Ishikawa (cell line): ENCODE data around the gene NTRK3.

Experiments
- CEBPB ChIP-seq: IDR thresholded peaks from 2 replicates; pipeline ENCODE4 v1.6.1; 2012
- EP300 ChIP-seq: IDR thresholded peaks from 2 replicates; pipeline ENCODE4 v1.6.1; 2012; ENCODE audit warnings: borderline replicate concordance
- FOXM1 ChIP-seq: IDR thresholded peaks from 2 replicates; pipeline ENCODE4 v1.6.1; 2012; ENCODE audit warnings: low read depth, borderline replicate concordance
- MAX ChIP-seq: IDR thresholded peaks from 2 replicates; pipeline ENCODE4 v1.6.1; 2012
- NFIC ChIP-seq: IDR thresholded peaks from 2 replicates; pipeline ENCODE4 v1.6.1; 2012
- RAD21 ChIP-seq: IDR thresholded peaks from 2 replicates; pipeline ENCODE4 v1.6.1; 2012; ENCODE audit warnings: low read depth
- REST ChIP-seq: IDR thresholded peaks from 2 replicates; pipeline ENCODE4 v1.6.1; 2012; ENCODE audit warnings: low read depth, mild to moderate bottlenecking
- TAF1 ChIP-seq: IDR thresholded peaks from 2 replicates; pipeline ENCODE4 v1.6.1; 2012; ENCODE audit warnings: low read depth, mild to moderate bottlenecking
- TCF12 ChIP-seq: IDR thresholded peaks from 2 replicates; pipeline ENCODE4 v1.6.1; 2012; ENCODE audit warnings: low read depth
- USF1 ChIP-seq: IDR thresholded peaks from 2 replicates; pipeline ENCODE4 v1.6.1; 2012
- YY1 ChIP-seq: IDR thresholded peaks from 2 replicates; pipeline ENCODE4 v1.6.1; 2012; ENCODE audit warnings: low read depth

- TF ChIP-seq MAX = no peak
- TF ChIP-seq EP300 = no peak
- no peak for TF ChIP-seq FOXM1
- no peak for TF ChIP-seq TAF1
- TF ChIP-seq TCF12 = no peak
- TF ChIP-seq YY1 = no peak
- TF ChIP-seq RAD21 = no peak
- TF ChIP-seq REST = no peak
- no peak for TF ChIP-seq CEBPB
- no peak for TF ChIP-seq USF1
- no peak for TF ChIP-seq NFIC
These were observed at the start of gene NTRK3 for GRCh38 chr15:88256279-88257230.
